Fibroblast of skin of right quadriceps (primary cell): ENCODE measurements around the gene MORN1.

Experiments used
- DNase-seq: peaks from one replicate; pipeline ENCODE4 v3.0.0-alpha.2; 2013

MORN1 gene

GRCh38 chr1:2418791-2419320, 27.5 kb upstream of the MORN1 start:
- no peak for DNase-seq

DNA sequence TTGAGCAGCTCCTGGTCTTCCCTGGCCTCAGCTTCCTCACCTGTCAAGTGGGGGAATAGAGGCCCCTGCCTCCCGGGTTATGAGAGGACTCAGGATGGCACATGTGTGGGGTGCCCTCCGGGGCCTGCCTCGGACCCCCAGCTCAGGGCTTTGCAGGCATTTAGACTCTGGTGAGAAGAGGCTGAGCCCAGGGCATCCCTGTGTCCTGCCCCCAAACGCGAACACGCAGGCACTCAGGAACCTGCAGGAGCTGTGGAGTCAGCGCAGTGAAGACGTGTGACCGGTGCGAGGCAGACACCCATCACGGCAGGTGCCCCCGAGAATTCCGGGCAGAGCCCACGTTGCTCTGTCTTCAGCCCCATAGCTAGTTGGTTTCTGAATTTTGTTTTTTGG, 26.5 kb upstream of the MORN1 start:
- DNase-seq: no peak

GRCh38 chr1:2417083-2417832, 25.9 kb upstream of the MORN1 start:
- DNase-seq: no peak

DNA sequence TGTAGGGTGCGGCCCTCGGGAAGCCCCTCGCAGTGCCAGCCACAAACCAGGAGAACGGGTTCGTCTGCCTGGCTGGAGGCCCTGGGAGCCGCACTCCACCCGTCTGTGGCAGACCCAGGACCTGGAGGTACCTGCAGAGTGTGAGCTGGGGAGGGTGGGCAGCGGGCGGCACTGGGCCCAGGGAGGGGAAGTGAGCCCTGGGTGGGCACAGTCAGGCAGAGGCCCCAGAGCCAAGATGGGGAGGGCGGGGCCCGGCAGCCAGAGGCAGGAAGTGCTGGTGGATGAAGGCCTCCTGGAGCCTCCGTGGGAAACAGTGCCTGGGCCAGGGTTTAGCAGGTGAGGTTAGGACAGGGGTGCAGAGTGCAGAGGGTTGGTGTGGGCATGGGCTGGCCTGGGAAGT, 25.0 kb upstream of the MORN1 start:
- DNase-seq: no peak

- no peak for DNase-seq
Observed at GRCh38 chr1:2415801-2416208, 24.5 kb upstream of the MORN1 start.

- DNase-seq: no peak
Observed at GRCh38 chr1:2415337-2415736, 24.0 kb upstream of the MORN1 start.

DNA sequence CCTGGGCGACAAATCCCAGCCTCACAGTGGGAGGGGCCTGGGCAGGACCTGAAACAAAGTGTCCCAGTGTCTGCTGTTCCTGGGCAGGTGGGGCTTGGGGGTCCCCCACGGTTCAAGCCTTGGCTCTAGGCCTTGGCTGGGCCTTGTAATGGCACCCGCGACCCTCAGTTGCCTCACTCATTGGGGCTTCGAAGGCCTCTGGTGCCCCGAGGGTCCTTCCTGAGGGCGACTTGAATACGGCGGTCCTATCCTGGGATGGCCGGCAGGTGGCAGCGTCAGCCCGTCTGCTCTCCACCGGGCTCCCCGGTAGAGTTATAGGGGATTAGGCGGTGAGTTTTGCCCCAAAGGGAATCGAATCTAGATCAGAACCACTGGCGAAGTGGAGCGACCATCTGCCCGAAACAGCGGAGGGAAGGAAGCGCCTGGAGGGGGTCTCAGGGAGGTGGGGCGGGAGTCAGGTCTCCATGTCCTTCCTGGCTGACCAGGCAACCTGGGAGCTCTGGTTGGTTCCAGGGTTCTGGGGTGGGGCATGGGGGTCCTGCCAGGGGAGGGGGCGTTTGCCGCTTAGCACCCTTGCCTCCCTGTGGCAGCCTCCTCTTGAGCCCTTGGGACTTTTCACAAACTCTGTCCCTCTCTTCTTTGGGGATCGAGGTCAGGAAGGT, 23.1 kb upstream of the MORN1 start:
- peak; percentile 55 for DNase-seq

DNA sequence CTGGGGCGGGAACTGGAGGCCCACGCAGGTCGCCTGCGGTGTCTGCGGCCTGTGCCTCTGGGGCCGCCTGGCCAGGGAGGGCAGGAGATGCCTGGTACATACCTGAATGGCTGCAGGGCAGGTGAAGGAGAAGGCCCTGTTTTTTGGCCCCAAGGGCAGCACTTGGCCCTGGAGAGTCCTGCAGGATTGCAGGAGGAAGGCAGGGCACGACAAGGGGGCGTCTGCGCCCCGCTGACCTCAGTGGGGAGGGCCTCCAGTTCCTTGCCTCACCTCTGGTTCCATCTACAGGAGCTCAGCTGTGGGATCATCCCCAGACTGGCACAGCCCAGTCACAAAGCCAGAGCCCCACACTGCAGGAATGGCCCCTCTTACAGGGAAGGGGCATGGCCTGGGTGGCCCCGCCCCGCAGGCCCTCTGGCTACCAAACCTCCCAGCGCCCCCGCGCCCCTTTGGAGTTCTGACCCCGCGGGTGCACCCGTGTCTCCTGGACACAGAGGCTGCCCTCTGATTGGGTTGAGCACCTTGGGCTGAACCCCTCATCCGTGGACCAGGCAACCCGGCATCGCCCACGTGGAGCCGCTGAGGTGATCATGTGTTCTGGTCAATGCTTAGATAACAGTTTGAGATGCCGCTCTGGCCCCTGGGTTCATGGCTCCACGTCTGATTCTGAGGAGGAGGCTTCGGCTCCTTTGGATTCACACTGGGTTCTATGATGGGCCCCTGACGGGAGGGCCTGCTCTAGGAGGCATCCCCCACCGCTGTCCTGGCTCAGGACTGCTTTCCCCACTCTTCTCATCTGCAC, 22.3 kb upstream of the MORN1 start:
- no peak for DNase-seq

GRCh38 chr1:2412773-2413494, 21.6 kb upstream of the MORN1 start:
- DNase-seq: no peak

- DNase-seq: peak; percentile 95
Observed at GRCh38 chr1:2412395-2412772, 21.0 kb upstream of the MORN1 start, which contains the start of gene PEX10. PEX10 (minus strand) TSS chr1:2412564; CDS start chr1:2412502, 62 bp downstream.

DNA sequence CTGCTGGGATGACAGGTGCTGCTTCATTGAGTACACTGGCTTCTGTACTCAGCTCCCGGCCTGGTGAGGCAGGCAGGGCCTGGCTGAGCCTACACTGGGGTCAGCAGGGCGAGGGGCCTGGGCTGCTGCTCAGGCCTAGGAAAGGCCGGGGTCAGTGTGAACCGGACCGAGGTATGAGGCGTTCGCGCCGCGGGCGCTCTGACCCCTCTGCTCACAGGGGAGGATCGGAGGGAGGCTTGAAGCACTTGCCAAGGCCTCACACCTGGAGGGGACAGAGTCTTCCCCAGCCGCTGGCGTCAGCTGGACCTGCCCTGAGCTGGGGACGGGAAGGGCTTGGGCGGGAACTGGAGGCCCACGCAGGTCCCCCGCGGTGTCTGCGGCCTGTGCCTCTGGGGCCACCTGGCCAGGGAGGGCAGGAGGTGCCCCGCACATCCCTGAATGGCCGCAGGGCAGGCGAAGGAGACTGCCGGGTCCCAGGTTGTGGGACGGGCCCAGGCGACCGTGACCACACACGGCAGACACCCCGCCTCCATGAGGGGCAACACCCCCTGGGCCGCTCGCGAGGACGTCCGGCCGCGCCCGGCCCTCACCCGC, 20.5 kb upstream of the MORN1 start:
- no peak for DNase-seq

DNA sequence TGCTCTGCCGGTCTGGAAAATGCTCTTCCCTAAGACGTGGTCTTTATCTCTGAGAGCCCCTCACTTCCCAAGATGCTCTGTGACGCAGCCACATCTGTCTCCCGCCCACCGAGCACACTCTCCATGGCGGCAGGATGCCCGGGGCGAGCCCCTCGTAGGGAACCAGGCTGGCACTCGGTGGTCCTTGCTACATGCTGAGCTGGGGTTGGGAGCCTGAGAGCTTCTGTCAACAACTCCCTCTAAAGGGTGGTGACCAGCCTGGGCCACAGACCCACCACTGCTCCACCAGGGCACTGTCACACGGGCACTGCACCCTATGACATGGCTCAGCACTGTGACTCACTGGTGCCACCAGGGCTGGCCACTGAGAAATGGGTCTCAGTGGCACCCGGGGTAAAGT, 18.4 kb upstream of the MORN1 start:
- no peak for DNase-seq

GRCh38 chr1:2408859-2409276, 17.5 kb upstream of the MORN1 start:
- no peak for DNase-seq

DNA sequence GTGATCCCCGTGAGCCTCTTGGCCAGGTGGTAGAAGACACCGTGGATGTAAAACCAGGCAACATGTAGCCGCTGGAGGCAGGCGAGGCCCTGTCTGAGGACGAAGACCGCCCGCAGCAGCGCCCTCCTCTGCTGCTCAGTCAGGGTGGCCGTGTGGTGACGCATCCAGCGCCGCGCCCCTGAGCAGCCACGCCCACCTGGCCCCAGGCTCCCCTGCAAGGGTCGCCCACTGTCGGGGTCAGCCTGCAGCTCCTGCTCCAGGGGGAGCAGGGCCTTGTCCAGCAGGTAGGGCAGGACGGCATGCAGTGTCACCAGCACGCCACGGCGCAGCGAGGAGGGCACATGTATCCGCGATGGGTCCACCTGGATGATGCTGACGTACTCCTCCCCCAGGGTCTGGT, 17.1 kb upstream of the MORN1 start:
- no peak for DNase-seq

- no peak for DNase-seq
Observed at GRCh38 chr1:2407991-2408275, 16.6 kb upstream of the MORN1 start.

- DNase-seq: no peak
Observed at GRCh38 chr1:2407166-2407990, 16.0 kb upstream of the MORN1 start.

GRCh38 chr1:2406451-2407041, 15.2 kb upstream of the MORN1 start:
- no peak for DNase-seq

GRCh38 chr1:2405588-2406295, 14.4 kb upstream of the MORN1 start:
- peak; percentile 45 for DNase-seq

GRCh38 chr1:2404890-2405511, 13.6 kb upstream of the MORN1 start:
- no peak for DNase-seq
